GM19099 (cell line): ENCODE data around the gene MED27.

Experiments
- POLR2A ChIP-seq: IDR thresholded peaks from 3 replicates; pipeline ENCODE4 v1.6.1; 2011; ENCODE audit warnings: low read depth; ENCODE audit not compliant: insufficient read length; ENCODE audit errors: extremely low read depth

MED27 gene

DNA sequence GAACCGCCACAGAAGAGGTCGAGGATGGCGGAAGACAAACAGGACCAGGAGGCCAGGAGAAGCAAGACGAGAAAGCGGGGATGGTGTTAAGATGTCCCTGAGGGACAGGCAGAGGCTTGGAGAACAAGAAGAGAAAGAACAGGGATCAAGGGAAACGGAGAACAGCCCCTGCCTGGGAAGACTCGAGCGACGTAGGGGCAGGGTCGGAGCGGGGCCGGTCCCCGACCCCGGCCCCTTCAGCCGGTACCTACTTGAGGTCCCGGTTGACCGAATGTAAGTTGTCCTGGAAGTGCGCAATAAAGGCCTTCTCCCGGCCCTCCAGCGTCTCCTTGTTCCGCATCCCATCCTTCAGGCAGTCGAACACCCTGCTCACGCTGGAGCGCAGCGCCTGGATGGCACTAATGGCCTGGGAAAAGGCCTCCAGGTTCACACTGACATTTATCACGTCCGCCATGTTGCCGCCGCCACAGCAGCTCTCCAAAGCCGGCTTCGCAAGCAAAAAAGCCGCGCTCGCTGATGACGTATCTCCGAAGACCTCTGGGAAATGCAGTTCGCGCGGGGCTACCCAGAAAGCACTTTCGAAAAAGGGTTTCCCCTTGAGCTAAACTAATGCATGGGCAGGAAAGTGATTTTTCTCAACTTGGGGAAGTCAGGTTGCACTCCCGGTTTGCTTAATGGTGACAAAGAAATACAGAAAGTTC, at the start of gene MED27:
MED27 (minus strand) TSS at position 477 of the 701 bp plus-strand sequence; CDS start at position 454, 23 bp downstream.
- TF ChIP-seq POLR2A = peak; percentile 64

GRCh38 chr9:132127888-132128534, 48.3 kb upstream of the MED27 start:
- no peak for TF ChIP-seq POLR2A

GRCh38 chr9:132126680-132127236, 47.1 kb upstream of the MED27 start:
- TF ChIP-seq POLR2A = no peak

DNA sequence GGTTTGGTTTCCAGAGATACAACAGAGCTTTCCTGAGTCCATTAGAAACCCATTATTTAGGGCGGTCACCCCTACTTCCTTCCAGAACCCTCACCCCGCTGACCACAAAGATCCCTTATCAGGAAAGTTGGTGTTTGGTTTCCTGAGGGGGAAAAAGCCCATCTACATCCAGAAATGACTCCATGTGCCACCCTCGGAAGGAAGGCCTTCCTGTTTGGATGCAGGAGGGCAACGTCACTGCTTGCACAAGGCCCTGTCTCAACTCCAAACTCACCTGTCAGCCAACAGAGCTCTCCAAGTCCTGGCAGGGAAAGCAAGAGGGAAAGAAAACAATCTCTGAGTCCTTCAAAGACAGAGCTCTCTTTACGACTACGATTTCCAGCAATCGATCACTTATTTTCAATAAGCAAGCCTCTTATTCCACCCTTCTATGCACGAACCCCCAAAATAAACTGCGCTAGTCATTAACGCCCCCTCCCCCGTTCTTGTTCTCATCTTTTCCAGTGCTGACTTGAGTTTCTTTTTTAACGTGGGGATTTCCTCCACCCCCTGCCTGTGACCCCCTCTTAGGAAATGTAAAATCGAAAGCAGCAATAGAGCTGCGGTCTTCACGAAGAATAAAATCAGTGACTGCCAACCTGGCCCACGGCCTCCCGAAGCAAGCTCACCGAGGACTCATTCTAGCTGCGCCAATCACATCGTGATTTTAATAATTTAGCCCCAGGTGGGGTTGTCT, 46.4 kb upstream of the MED27 start:
- TF ChIP-seq POLR2A = no peak

DNA sequence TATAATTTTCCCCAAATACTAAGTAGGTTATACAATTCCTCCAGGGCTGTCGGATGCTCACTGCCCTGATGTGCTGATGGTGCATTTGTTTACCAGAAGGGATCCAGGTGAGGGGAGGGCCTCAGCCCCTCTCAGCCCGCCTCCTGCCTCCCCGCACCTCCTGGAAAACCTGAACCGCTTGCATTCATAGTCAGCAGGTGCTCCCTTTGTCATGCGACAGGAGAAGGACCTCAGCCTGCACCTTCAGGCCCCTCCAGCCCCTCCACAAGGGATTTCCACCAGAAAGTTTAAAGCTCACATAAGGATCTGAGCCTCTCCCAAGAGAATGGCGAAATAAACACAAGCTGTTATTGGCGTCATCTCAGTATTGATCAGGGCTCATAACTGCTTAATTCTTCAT, 45.7 kb upstream of the MED27 start:
- no peak for TF ChIP-seq POLR2A

DNA sequence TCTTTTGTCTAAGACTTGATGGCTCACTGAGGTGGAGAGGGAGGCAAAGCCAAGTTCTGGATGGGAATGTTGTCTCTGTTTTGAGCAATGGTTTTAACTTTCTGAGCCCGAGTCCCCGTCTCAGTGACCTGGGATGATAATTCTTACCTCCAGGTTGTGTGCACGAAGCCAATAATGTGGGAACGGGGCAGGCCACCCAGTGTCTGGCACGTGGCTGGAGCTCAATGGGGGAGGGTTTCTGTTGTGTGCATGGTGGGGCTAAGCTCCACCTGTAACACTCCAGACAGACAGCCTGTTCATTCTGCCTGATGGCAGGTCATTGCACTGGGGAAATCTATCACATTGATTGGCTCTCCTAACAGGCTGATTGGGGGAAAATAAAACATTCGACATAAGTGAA, 45.1 kb upstream of the MED27 start:
- no peak for TF ChIP-seq POLR2A

DNA sequence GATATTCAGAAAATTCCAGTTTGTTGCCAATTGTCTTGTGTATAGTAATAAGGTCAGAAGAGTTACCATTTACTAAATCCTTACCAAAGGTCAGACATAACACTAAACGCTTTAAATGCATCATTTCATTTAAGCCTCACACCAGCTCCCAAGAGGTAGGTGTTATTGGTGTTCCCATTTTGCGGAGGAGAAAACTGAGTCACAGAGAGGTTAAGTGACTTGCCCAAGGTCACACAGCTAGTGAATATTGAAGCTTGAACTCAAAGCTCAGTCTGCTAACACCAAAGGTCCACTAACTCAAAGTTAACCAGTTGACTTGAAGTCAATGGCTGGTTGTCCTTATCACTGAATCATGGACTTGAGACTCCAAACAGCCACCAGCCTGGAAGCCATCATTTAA, 41.4 kb upstream of the MED27 start:
- TF ChIP-seq POLR2A = no peak

- no peak for TF ChIP-seq POLR2A
Measured at GRCh38 chr9:132117694-132118093, 38.0 kb upstream of the MED27 start.

- no peak for TF ChIP-seq POLR2A
Measured at GRCh38 chr9:132116583-132116982, 36.9 kb upstream of the MED27 start.

DNA sequence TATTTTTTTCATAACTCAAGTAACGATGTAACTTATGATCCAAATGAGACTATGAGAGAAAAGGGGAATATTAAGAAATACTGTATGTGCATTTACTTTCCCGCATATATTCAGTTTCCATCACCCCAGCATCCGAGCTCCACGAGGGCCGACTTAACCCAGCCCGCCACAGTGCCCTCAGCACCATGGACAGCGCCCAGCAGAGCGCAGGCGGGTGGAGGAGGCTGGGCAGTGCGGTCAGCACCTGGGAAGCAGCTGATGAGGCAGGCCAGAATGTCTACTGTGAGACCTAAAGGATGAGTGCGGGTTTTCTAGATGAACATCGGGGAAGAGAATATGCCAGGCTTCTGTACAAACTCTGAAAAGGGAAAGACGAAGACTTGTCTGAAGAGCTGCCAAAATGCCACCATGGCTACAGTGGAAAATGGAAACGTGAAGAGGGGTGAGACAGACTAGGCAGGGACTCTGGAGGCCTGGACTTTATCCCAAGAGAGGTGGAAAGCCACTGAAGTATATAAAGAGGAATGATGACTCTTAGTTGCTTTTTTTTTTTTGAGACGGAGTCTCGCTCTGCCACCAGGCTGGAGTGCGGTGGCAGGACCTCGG, 34.5 kb upstream of the MED27 start:
- no peak for TF ChIP-seq POLR2A

GRCh38 chr9:132109291-132109690, 29.6 kb upstream of the MED27 start:
- TF ChIP-seq POLR2A = no peak

DNA sequence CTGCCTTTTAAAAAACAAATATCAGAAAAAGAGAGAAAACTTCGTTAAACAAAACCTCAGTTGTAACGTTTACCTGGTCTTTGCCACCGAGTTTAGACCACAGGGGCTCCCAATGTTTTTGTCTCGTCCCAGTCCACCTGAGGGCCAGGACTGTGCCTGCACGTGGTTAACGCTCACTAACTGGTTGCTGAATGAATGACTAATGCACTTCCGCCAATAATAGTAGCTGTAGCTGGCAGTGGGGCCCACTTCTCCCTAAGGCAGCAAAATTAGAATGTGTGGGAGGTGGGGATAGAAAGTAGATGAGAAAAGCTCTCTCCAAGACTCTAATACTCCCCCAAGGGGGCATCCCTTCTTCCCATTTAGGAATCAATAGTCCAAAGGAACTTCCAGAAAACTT, 29.1 kb upstream of the MED27 start:
- no peak for TF ChIP-seq POLR2A

DNA sequence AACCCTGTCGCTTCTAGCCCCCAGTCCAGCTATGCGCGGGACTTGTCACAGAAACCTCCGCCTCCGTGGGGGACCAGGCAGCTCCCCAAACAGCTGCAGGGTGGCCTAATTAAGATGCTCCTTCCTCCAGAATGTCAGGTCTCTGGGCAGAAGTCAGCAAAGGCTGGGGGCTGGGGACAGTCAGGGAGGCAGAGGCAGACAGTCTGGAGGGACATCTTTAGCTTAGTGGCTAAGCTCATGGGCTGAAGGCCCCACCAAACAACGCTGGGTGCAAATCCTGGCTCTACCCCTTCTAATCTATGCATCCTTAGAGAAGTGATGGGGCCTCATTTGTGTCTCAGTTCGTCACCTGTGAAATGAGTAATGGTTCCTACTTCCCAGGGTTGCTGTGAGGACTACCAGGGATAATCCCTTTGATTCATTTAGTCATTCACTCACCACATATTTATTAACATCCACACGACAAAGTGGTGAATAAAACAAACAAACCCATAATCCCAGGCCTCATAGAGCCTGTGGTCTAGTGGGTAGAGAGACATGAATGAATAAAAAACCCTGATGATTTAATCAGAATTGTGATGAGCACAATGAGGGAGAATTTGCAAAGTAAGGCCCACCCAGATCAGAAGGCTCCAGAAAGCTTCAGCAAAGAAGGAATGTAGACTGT, 20.2 kb upstream of the MED27 start:
- TF ChIP-seq POLR2A = no peak

- no peak for TF ChIP-seq POLR2A
Measured at GRCh38 chr9:132099167-132099566, 19.5 kb upstream of the MED27 start.
